NCI-H146 treated with DMSO at 0.1 percent for 48 hours (cell line): ENCODE measurements around the gene TREH.
A peak's percentile ranks its signal among the peaks of the same experiment; 100 is the strongest.

Experiments
- DNase-seq: peaks from one replicate; lab custom pipeline; 2025; ENCODE audit not compliant: unreplicated experiment; lab: John Stamatoyannopoulos, UW

The TREH gene

GRCh38 chr11:118629761-118630661 lies 49.4 kb downstream of the TREH start:
- DNase-seq, result no peak

- DNase-seq, result no peak
Observed at GRCh38 chr11:118628861-118629549, 50.4 kb downstream of the TREH start.

- DNase-seq, result no peak
Observed at GRCh38 chr11:118628432-118628831, 51.0 kb downstream of the TREH start.

- no peak for DNase-seq
Observed at GRCh38 chr11:118628031-118628430, 51.4 kb downstream of the TREH start.

- no peak for DNase-seq
Observed at GRCh38 chr11:118627566-118627965, 51.9 kb downstream of the TREH start.

GRCh38 chr11:118625976-118626375 lies 53.5 kb downstream of the TREH start:
- DNase-seq, result no peak

GRCh38 chr11:118625036-118625690 lies 54.3 kb downstream of the TREH start:
- DNase-seq, result no peak

- DNase-seq, result peak; percentile 89
Observed at GRCh38 chr11:118623269-118623655, 56.2 kb downstream of the TREH start.

GRCh38 chr11:118622376-118623268 lies 56.8 kb downstream of the TREH start:
- peak; percentile 86 for DNase-seq

- DNase-seq, result no peak
Observed at GRCh38 chr11:118621784-118622375, 57.6 kb downstream of the TREH start.

GRCh38 chr11:118621071-118621783 lies 58.2 kb downstream of the TREH start:
- DNase-seq, result peak; percentile 85

GRCh38 chr11:118620529-118621070 lies 58.9 kb downstream of the TREH start:
- no peak for DNase-seq

GRCh38 chr11:118619444-118620197 lies 59.8 kb downstream of the TREH start:
- no peak for DNase-seq

GRCh38 chr11:118618991-118619375 lies 60.5 kb downstream of the TREH start:
- no peak for DNase-seq

GRCh38 chr11:118618115-118618990 lies 61.1 kb downstream of the TREH start:
- no peak for DNase-seq

- DNase-seq, result no peak
Observed at GRCh38 chr11:118615976-118616371, 63.5 kb downstream of the TREH start.

GRCh38 chr11:118615282-118615975 lies 64.0 kb downstream of the TREH start:
- no peak for DNase-seq
